ENCODE data around the gene GADD45GIP1. TPM values are rescaled to one million over a fixed set of nuclear protein-coding genes. Genes with fewer than 3 reads are reported as not detected.
A peak's percentile ranks its signal among the peaks of the same experiment; 100 is the strongest.

The GADD45GIP1 gene
- total and polyA plus RNA-seq, 8 donors, result 6.0 to 37.4 (median 10.1) TPM

DNA sequence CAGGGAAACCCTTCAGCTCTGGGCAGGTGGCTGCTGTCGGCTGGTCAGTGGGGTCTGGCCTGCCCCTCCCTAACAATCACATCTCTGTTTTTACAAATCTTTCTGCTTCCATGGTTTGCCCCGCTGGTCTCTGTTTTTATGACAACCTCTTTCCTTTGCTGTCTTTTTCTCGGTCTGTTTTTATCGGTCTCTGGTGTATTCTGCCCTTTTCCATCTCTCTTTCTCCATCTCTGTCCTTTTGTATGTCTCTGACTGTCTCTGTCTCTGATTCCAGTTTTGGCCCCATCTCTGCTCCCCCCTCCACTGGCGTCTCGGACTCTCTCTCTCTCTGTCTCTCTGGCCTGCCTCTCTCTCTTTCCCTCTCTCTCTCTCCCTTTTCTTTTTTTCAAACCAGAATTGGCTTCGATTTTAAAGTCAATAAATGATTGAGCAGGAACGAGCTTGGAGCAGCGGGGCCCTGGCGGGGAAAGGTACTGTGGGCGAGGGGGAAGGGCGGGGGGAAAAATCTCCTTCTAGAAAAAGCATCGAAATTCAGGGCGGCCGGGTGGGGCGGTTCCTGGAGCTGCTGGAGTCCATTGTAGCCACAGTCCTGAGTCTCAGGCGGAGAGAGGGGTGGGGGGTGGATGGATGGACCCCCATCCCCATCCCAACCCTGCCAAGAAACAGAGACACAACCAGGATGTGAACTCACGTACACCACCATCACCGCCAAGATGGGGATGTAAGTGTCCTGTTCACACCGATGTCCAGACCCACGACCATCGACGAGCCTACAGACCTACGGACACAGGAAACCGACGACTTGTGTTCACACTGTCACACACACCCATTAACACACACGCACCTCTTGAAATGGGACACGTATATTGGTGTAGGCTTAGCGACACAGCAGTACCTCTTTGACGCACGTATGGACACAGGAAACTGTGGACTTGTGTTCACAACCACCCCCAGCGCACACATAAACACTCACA is 41.2 kb upstream of the GADD45GIP1 start:
- Histone ChIP-seq H3K36me3 (no peaks in the 10 kb centered on the region), H3K4me1 (peaks cover 0 to 5% (median 0%) of the 10 kb centered on the region in 3 donors), H3K4me3 (no peak overlapping the region), H3K27ac (no peak overlapping the region), H3K27me3 (no peaks in the 10 kb centered on the region), H3K9me3 (no peaks in the 10 kb centered on the region)
- TF ChIP-seq, protein P1, sequence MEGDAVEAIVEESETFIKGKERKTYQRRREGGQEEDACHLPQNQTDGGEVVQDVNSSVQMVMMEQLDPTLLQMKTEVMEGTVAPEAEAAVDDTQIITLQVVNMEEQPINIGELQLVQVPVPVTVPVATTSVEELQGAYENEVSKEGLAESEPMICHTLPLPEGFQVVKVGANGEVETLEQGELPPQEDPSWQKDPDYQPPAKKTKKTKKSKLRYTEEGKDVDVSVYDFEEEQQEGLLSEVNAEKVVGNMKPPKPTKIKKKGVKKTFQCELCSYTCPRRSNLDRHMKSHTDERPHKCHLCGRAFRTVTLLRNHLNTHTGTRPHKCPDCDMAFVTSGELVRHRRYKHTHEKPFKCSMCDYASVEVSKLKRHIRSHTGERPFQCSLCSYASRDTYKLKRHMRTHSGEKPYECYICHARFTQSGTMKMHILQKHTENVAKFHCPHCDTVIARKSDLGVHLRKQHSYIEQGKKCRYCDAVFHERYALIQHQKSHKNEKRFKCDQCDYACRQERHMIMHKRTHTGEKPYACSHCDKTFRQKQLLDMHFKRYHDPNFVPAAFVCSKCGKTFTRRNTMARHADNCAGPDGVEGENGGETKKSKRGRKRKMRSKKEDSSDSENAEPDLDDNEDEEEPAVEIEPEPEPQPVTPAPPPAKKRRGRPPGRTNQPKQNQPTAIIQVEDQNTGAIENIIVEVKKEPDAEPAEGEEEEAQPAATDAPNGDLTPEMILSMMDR (IDR thresholded peaks at IDR 0.05), result no peak
- no peak for ATAC-seq
- WGBS, 2 donors, result 83 to 86% methylated on average over 32 of the region's 32 CpGs
- no peak for FAIRE-seq
- intact Hi-C loops (cut with DNase I), result no loop called here
- no peak for DNase-seq

DNA sequence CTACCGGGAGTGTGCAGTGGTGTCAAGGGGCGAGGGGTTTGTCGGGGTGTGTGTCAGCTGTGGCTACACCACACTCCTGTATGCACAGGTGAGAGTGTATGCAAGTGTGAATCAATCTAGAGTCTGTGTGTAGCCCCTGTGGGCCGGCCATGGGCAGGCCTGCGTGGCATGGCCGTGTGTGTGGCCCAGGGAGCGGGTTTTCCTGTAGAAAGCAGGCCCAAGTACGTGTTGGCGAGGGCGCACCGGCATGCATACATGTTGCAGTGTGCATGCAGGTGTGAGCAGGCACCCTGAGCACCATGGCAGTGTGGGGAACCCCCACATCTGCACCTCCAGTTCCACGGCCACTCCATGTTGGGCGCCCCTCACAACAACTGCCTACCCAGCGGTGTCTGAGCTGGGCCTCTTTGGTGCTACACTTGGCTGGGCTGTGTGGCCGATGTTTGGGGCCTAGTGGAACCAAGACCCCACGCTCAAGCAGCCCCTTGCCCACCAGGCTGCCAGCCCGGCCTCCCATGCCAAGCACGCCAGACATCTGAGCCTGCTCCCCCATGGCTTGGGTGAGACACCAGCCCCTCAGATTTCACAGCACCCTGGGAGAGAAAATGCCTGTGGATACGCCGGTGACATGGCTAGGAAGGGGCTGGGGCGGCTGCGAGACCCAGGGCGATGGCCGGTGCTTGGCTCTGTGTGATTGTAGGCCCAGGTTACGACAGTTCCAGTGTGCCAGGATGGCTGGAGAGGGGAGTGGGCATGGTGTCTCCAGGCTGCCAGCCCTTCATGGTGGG is 40.4 kb upstream of the GADD45GIP1 start:
- ATAC-seq, result no peak
- H3K27ac ChIP-seq, result peak overlapping the region in 2 of 4 donors; percentile 28 to 68
- intact Hi-C loops (cut with DNase I), result no loop called here
- 92 to 93% methylated on average over 25 of the region's 25 CpGs for WGBS, 2 donors
- no peaks in the 10 kb centered on the region for H3K27me3 ChIP-seq
- H3K4me1 ChIP-seq, result peaks cover 0 to 5% (median 0%) of the 10 kb centered on the region in 3 donors
- peak overlapping the region in 3 of 4 donors; percentile 65 to 72 (median 66) for H3K4me3 ChIP-seq
- DNase-seq, result no peak
- no peaks in the 10 kb centered on the region for H3K36me3 ChIP-seq
- FAIRE-seq, result no peak
- TF ChIP-seq, protein P1 (IDR thresholded peaks at IDR 0.05), result no peak
- H3K9me3 ChIP-seq, result no peaks in the 10 kb centered on the region

DNA sequence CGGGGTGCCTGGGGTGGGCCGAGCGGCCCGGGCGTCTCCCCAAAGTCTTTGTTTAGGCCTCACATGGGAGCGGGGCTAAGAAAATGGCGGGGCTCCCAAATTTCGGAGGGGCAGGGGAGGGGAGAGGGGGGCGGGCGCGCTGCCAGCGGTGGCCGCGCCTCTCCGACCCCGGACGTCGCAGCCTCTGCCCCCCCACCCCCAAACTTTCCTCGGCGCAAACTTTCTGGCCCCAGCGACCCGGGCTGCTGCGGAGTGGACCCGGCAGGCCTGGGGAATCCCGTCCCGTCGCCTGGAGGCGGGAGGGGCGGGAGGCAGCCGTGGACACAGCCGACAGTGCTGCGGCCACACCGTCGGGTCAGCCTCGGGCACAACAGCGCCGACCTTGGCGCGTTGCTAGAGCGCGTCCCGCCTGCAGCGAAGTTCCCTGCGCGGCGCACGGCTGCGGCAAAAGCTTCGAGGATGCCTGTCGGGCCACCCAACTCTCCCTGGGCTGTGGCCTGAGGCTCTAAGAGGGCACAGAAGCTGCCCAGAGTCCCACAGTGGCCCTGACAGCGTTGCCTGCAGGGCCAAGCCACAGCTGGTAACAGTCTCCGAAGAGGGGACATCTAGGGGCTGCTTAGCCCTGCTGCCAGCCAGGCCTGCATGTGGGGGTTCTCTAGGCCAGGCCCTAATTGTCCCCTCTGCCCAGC is 39.5 kb upstream of the GADD45GIP1 start:
- TF ChIP-seq, protein P1 (IDR thresholded peaks at IDR 0.05), result no peak
- FAIRE-seq, result no peak
- intact Hi-C loops (cut with DNase I), result no loop called here

DNA sequence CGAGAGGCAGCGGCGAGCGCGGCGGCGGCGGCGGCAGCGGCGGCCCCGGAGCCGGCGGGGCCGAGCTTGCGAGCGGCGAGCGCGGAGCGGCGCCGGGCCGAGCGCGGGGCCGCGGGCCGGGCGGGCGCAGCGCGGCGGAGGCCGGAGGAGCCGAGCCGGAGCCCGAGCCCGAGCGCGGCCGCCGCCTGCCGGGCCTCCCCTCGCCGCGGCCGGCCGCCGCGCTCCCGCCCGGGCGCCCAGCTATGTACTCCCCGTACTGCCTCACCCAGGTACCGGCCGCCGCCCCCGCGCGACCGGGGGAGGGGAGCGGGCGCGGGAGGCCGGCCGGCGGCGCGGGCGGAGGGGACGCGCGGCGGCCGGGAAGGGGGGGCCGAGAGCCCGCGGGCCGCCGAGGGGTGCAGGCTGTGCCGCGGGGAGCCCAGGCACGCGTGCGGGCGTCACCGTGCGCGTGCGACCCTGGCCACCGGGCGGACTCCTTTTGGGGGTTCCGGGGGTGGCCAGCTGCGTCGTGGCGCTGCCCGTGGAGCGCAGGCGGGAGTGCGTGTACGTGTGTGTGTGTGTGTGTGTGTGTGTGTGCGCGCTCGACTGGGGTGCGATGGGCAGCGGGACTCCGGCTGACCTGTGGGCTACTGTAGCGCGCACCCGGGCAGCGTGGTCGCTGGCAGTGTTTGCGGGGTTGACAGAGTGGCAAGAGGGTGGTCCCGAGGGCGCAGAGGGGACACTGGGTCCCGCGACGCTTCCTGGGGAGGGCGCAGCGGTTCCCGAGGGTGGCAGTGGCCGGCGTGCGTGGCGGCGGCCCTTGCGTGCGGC is 38.8 kb upstream of the GADD45GIP1 start:
- 0% methylated on average over 50 to 129 of the region's 129 CpGs for WGBS, 2 donors

More for the DNA sequence above, 39.5 kb upstream of the GADD45GIP1 start:
- peak; percentile 46 to 85 (median 64) for DNase-seq
- Histone ChIP-seq H3K9me3 (no peaks in the 10 kb centered on the region), H3K27me3 (no peaks in the 10 kb centered on the region), H3K4me1 (peaks cover 0 to 5% (median 0%) of the 10 kb centered on the region in 3 donors), H3K27ac (peak overlapping the region; percentile 32 to 68 (median 62)), H3K4me3 (peak overlapping the region; percentile 57 to 72 (median 66)), H3K36me3 (no peaks in the 10 kb centered on the region)
- peak; percentile 63 to 78 (median 70) for ATAC-seq
- WGBS, 2 donors, result 3 to 4% methylated on average over 27 to 52 of the region's 52 CpGs

More for the DNA sequence above, 38.8 kb upstream of the GADD45GIP1 start:
- peak; percentile 43 to 59 (median 50) for ATAC-seq
- peak overlapping the region; percentile 57 to 72 (median 66) for H3K4me3 ChIP-seq
- DNase-seq, result peak in 5 of 6 donors; percentile 38 to 83 (median 60)
- no peaks in the 10 kb centered on the region for H3K36me3 ChIP-seq
- no peaks in the 10 kb centered on the region for H3K27me3 ChIP-seq
- H3K9me3 ChIP-seq, result no peaks in the 10 kb centered on the region
- peaks cover 0 to 5% (median 0%) of the 10 kb centered on the region in 3 donors for H3K4me1 ChIP-seq
- peak overlapping the region; percentile 32 to 68 (median 62) for H3K27ac ChIP-seq
- FAIRE-seq, result no peak
- TF ChIP-seq, protein P1 (IDR thresholded peaks at IDR 0.05), result no peak
- intact Hi-C loops (cut with DNase I), result no loop called here

All from pancreas (tissue), 10 donors.